K562 (cell line): ENCODE results near the gene TOMM40L. TPM values are rescaled to one million over a fixed set of nuclear protein-coding genes. Genes with fewer than 3 reads are reported as not detected.

Experiments used
- ATAC-seq: fragments of 200-7000 bp; cut with Tn5 transposase; 3 replicates; pipeline ENCODE4 v1.9.1; 2020; ENCODE audit warnings: moderate library complexity
- BruUV-seq: library from RNA; stranded (reverse); fragments of 400-500 nt; replicated peaks from 2 replicates; lab custom pipeline; 2021; lab: Mats Ljungman, UMichigan
- CTCF ChIA-PET: fragments of 300-600 bp; formaldehyde crosslinking; extraction: SDS; loops from one replicate; lab custom pipeline; 2021; ENCODE audit warnings: low intra/inter-chr PET ratio; lab: Yijun Ruan, JAX
- POLR2A ChIA-PET: fragments of 300-600, 350-650 bp; sonication (Branson Sonifier 250); formaldehyde crosslinking; extraction: SDS; loops from one replicate; lab custom pipeline; 2021; ENCODE audit warnings: antibody characterized with exemption, inconsistent platforms; lab: Yijun Ruan, JAX
- DNase-seq, 4 experiments: peaks; one replicate each; pipeline versions ENCODE4 v3.0.0 to v3.0.0-alpha.2; 2011 to 2018; ENCODE audit warnings: low spot score in 3 of 4, mixed read lengths in 3 of 4; ENCODE audit errors: extremely low read depth in 1 of 4
- FAIRE-seq: peaks from 2 replicates; lab custom pipeline; 2011; peaks lifted over from hg19 to GRCh38; lab: Jason Lieb, UNC
- H2AFZ ChIP-seq: 2 replicates; pipeline ENCODE4 v1.6.0; 2011; ENCODE audit warnings: low read depth, low read length, control low read depth, inconsistent platforms
- H3K27ac ChIP-seq: fragments of 200-600 bp; 3 replicates; pipeline ENCODE4 v1.8.0; 2011; ENCODE audit warnings: low read depth, mild to moderate bottlenecking, control low read depth, inconsistent platforms, low read length, moderate library complexity, mixed read lengths; ENCODE audit errors: extremely low read depth
- H3K27me3 ChIP-seq, 2 experiments: fragments of 300-600 bp in 1 of 2; 2 replicates in 1 of 2; 3 replicates in 1 of 2; pipeline versions ENCODE4 v1.6.0 to v1.8.0; 2011; ENCODE audit warnings: inconsistent platforms in 2 of 2, low read length in 2 of 2, mild to moderate bottlenecking in 1 of 2, mixed read lengths in 1 of 2, moderate library complexity in 1 of 2; ENCODE audit not compliant: control insufficient read depth in 2 of 2, insufficient read depth in 2 of 2
- H3K36me3 ChIP-seq: fragments of 300-600 bp; 3 replicates; pipeline ENCODE4 v1.8.0; 2011; ENCODE audit warnings: mild to moderate bottlenecking, low read length, inconsistent platforms; ENCODE audit not compliant: control insufficient read depth, insufficient read depth
- H3K4me1 ChIP-seq, 2 experiments: fragments of 200-600 bp in 1 of 2; replicated peaks in 1 of 2; 2 replicates in 1 of 2; 3 replicates in 1 of 2; pipeline versions ENCODE4 v1.5.1 to v1.8.0; 2011; ENCODE audit warnings: inconsistent platforms in 2 of 2, low read length in 2 of 2, mild to moderate bottlenecking in 1 of 2, mixed read lengths in 1 of 2, moderate library complexity in 1 of 2; ENCODE audit not compliant: control insufficient read depth in 2 of 2, insufficient read depth in 2 of 2
- H3K4me2 ChIP-seq: 2 replicates; pipeline ENCODE4 v1.6.1; 2011; ENCODE audit warnings: low read length, control low read depth, inconsistent platforms, mixed read lengths; ENCODE audit not compliant: insufficient read depth
- H3K4me3 ChIP-seq: fragments of 200-600 bp; sonication (generic), shearing (Covaris generic); 2 replicates; pipeline ENCODE4 v1.5.1; 2016; ENCODE audit warnings: control low read depth, inconsistent platforms
- H3K79me2 ChIP-seq: fragments of 200-600 bp; 3 replicates; pipeline ENCODE4 v1.8.0; 2011; ENCODE audit warnings: low read length, inconsistent platforms; ENCODE audit not compliant: control insufficient read depth, insufficient read depth
- H3K9ac ChIP-seq, 2 experiments: 2 replicates each; pipeline versions ENCODE4 v1.6.0 to v1.6.1; 2011; ENCODE audit warnings: low read depth in 2 of 2, low read length in 2 of 2, control low read depth in 1 of 2, inconsistent platforms in 1 of 2, mild to moderate bottlenecking in 1 of 2, mixed read lengths in 1 of 2; ENCODE audit not compliant: insufficient read depth in 1 of 2
- H3K9me1 ChIP-seq: one replicate; pipeline ENCODE4 v1.6.0; 2011; ENCODE audit warnings: inconsistent platforms, mild to moderate bottlenecking, low read length, moderate library complexity; ENCODE audit not compliant: control insufficient read depth, insufficient read depth
- H3K9me3 ChIP-seq: replicated peaks from 2 replicates; pipeline ENCODE4 v1.5.1; 2011; ENCODE audit warnings: low read depth, low read length, inconsistent platforms; ENCODE audit not compliant: control insufficient read depth, insufficient read depth
- H4K20me1 ChIP-seq: replicated peaks from 2 replicates; pipeline ENCODE4 v1.6.1; 2011; ENCODE audit warnings: low read length, inconsistent platforms, mixed read lengths; ENCODE audit not compliant: control insufficient read depth, insufficient read depth
- CTBP1 ChIP-seq: fragments of 450-650 bp; IDR thresholded peaks from 2 replicates; pipeline ENCODE4 v1.6.1; 2016; ENCODE audit warnings: borderline replicate concordance
- FOXJ3 ChIP-seq: sonication (generic); formaldehyde crosslinking; IDR thresholded peaks from 2 replicates; pipeline ENCODE4 v1.4.0; 2020; ENCODE audit warnings: mild to moderate bottlenecking, missing genetic modification reagents
- HIVEP1 ChIP-seq: fragments of 250-450 bp; sonication (Bioruptor Pico); IDR thresholded peaks from 2 replicates; pipeline ENCODE4 v1.4.0; 2020; ENCODE audit warnings: mild to moderate bottlenecking
- RFX1 ChIP-seq: fragments of 450-650 bp; IDR thresholded peaks from 2 replicates; pipeline ENCODE4 v1.6.1; 2016; ENCODE audit warnings: mild to moderate bottlenecking, moderate library complexity
- RNF2 ChIP-seq: sonication (generic); IDR thresholded peaks from 2 replicates; pipeline ENCODE4 v1.6.1; 2016
- SREBF2 ChIP-seq: sonication (generic); formaldehyde crosslinking; IDR thresholded peaks from 2 replicates; pipeline ENCODE4 v1.4.0; 2020; ENCODE audit warnings: mild to moderate bottlenecking, missing genetic modification reagents
- ZNF217 ChIP-seq: sonication (generic); formaldehyde crosslinking; IDR thresholded peaks from 2 replicates; pipeline ENCODE4 v1.8.0; 2022; ENCODE audit warnings: mild to moderate bottlenecking, missing genetic modification reagents
- ZNF24 ChIP-seq: fragments of 450-650 bp; IDR thresholded peaks from 2 replicates; pipeline ENCODE4 v1.6.1; 2016
- ZNF586 ChIP-seq: fragments of 450-650 bp; formaldehyde crosslinking; conservative IDR thresholded peaks from 2 replicates; pipeline ENCODE4 v1.4.0; 2020; ENCODE audit warnings: mild to moderate bottlenecking, moderate library complexity
- ZZZ3 ChIP-seq: fragments of 450-650 bp; IDR thresholded peaks from 2 replicates; pipeline ENCODE4 v1.6.1; 2016; ENCODE audit warnings: antibody characterized with exemption, mild to moderate bottlenecking, moderate library complexity
- WGBS: fragments of 100-300 bp; shearing (Covaris generic); methylation state at CpG from one replicate; pipeline ENCODE4 v1.1.6; 2016; ENCODE audit warnings: low coverage, mixed read lengths; ENCODE audit not compliant: insufficient coverage; ENCODE audit errors: missing lambda C conversion rate; 5-methylcytosine and 5-hydroxymethylcytosine counted together
- in situ Hi-C: fragments of 300-500 bp; cut with MboI; formaldehyde crosslinking; loops from 4 replicates; pipeline ENCODE4 v1.15.0; 2018; ENCODE audit warnings: inconsistent platforms, mixed read lengths
- intact Hi-C: fragments of 100-400 bp; cut with micrococcal nuclease; formaldehyde crosslinking; loops from 2 replicates; pipeline ENCODE4 v1.14.2; 2022
- polyA plus RNA-seq, 8 experiments: library from polyadenylated mRNA; depleted of rRNA in 4 of 8; stranded (reverse) in 5 of 8; unstranded in 3 of 8; fragments of >200 nt; fragmentation: Nextera tagmentation in 2 of 8; fragmentation: Illumina TruSeq in 1 of 8; extraction: Ambion mirVana in 2 of 8; extraction: Trizol in 1 of 8; gene quantifications; 2 replicates each; pipeline versions ENCODE4 v1.2.1 to v1.2.3, GENCODE V29; 2011 to 2014; ENCODE audit warnings: inconsistent platforms in 1 of 8, missing spikeins in 1 of 8
- total RNA-seq, 7 experiments: library from RNA; depleted of rRNA in 6 of 7; stranded (reverse); fragments of >200 nt in 6 of 7; fragmentation: Illumina TruSeq in 2 of 7; extraction: Trizol in 2 of 7; gene quantifications; 2 replicates each; pipeline versions ENCODE4 v1.2.1 to v1.2.3, GENCODE V29; 2011 to 2021; ENCODE audit warnings: low replicate concordance in 1 of 7

TOMM40L gene
- total and polyA plus RNA-seq, 9 of the 15 experiments (the other 6 are each of a cell fraction or from before 2014, with no cell fraction given) = 9.6 to 33.6 (median 25.2) TPM

DNA sequence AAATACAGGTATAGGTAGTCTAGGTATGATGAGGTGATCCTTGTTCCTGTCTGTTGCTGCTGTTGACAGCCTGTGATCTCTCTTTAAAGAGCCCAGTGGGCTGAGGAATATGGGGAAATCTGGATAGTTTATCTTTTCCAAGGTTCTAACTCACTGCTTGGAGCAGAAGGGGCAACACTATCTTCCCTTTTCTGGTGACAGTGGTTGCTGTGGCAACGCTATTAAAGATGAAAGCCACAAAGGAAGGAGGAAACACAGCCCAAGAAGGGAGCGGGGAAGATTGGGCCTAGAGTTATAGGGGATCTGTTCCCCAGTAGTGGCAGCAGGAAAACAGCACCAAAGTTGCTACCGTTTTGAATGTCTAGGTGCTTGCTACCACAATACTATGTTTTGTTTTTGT is 41.5 kb downstream of the TOMM40L start:
- no peak overlapping the region for H3K4me2 ChIP-seq
- H3K9me1 ChIP-seq = no peaks in the 10 kb centered on the region
- in situ Hi-C loops (no loop called here), intact Hi-C loops (no loop called here)
- no peak overlapping the region for H3K4me3 ChIP-seq
- no peaks in the 10 kb centered on the region for H3K36me3 ChIP-seq
- no peak overlapping the region for H3K27ac ChIP-seq
- H3K79me2 ChIP-seq = no peaks in the 10 kb centered on the region
- WGBS = 4% methylated on average over 3 of the region's 3 CpGs
- BruUV-seq = no TSS peak
- H3K9me3 ChIP-seq = no peaks in the 10 kb centered on the region
- no peaks in the 10 kb centered on the region for H4K20me1 ChIP-seq
- TF ChIP-seq RFX1 = peak; percentile 73
- TF ChIP-seq ZZZ3 = no peak
- TF ChIP-seq CTBP1 = no peak
- ChIA-PET CTCF (no interaction called here), POLR2A (no interaction called here)
- no peak overlapping the region for H3K9ac ChIP-seq
- no peak for ATAC-seq
- H3K4me1 ChIP-seq = no peaks in the 10 kb centered on the region
- FAIRE-seq = no peak
- no peak overlapping the region for H2AFZ ChIP-seq
- H3K27me3 ChIP-seq = peaks cover 3 to 27% of the 10 kb centered on the region in 2 experiments; a peak in 4 of 5 replicates
- DNase-seq = no peak

DNA sequence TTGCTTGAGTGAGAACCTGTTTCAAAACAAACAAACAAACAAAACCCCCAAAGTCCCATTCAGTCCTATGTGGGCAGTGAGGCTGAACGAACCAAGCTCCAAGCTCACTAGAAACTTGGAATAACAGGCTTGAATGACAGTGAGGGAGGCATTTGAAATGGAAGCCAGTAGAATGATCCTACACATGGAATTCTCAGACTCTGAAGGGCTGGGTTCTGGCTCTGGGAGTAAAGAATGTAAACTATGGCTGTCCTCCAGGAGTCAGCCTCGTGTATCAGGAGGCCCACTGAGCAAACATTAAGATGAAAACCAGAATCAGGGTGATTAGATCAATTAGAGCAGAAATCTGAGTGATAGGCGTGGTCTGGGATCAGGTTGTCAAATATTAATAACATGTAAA is 47.5 kb downstream of the TOMM40L start:
- intact Hi-C loops (no loop called here), in situ Hi-C loops (no loop called here)
- ChIA-PET POLR2A (interaction anchor here (1.0 kb wide), 1 partner anchor 12 kb away, joined by 3 read pairs; no protein-coding TSS in a partner anchor), CTCF (no interaction called here)
- no peak for TF ChIP-seq SREBF2 (CRISPR knock-in tag)
- no peak for TF ChIP-seq RNF2
- TF ChIP-seq ZNF24 = no peak
- no peak for TF ChIP-seq ZNF586 (CRISPR knock-in tag)
- no peak for TF ChIP-seq ZNF217 (CRISPR knock-in tag)
- TF ChIP-seq FOXJ3 (CRISPR knock-in tag) = no peak
- TF ChIP-seq HIVEP1 (CRISPR knock-in tag) = no peak
- Histone ChIP-seq H3K9me3 (no peaks in the 10 kb centered on the region), H2AFZ (no peak overlapping the region), H3K4me2 (no peak overlapping the region), H3K4me1 (no peaks in the 10 kb centered on the region), H3K27me3 (peaks cover 7 to 23% of the 10 kb centered on the region in 2 experiments), H3K79me2 (no peaks in the 10 kb centered on the region), H3K27ac (no peak overlapping the region), H3K9me1 (no peaks in the 10 kb centered on the region), H4K20me1 (no peaks in the 10 kb centered on the region), H3K36me3 (no peaks in the 10 kb centered on the region), H3K4me3 (no peak overlapping the region), H3K9ac (no peak overlapping the region)
- ATAC-seq (no peak), DNase-seq (no peak), FAIRE-seq (no peak)
- WGBS = 0% methylated on average over 3 of the region's 3 CpGs
- no TSS peak for BruUV-seq
